ENCODE measurements around the gene TRIM7. TPM values are rescaled to one million over a fixed set of nuclear protein-coding genes. Genes with fewer than 3 reads are reported as not detected.

The TRIM7 gene
- total and polyA plus RNA-seq, 9 donors: 0.34 to 2.9 (median 0.82) TPM

DNA sequence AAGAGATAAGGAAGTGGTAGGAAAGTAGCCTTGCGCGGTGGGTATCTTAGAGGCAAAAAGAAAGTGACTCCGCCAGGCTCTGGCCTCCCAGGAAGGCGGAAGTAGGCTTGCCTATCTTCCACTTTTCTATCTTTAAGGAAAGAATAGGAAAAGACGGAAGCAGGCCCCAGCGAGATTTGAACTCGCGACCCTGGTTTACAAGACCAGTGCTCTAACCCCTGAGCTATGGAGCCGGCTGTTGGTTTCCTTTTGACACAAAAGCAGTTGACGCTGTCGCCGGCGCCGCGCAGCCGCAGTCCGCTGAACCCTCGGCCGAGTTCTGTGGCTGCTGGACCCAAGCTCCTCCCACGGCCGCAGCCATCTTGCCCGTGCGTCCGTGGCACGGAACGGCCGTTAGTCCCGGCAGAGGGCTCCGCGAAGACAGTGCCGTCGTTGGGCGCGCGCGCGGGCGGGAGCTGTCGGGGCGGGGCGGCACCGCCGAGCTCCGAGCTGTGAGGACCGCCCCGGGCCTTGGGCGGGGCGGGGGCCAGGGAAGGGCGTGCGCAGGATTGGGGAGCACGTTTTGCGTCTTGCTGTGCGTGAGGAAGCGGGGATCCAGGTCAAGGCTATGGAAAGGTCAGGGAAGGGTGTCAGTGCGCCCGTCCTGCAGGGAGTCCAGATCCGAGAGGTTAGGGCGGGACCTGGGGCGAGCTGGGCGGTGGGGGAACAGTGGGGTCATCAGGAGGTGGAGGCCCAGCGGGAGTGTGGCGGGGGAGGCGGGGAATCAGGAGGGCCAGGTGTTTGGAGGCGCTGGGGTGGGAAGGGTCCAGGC lies 13.3 kb downstream of the TRIM7 start:
- H3K36me3 ChIP-seq: no peaks in the 10 kb centered on the region
- peak; percentile 84 for TF ChIP-seq POLR2A (IDR thresholded peaks at IDR 0.05)
- no peak for TF ChIP-seq EP300 (IDR thresholded peaks at IDR 0.05)
- TF ChIP-seq, protein P1, sequence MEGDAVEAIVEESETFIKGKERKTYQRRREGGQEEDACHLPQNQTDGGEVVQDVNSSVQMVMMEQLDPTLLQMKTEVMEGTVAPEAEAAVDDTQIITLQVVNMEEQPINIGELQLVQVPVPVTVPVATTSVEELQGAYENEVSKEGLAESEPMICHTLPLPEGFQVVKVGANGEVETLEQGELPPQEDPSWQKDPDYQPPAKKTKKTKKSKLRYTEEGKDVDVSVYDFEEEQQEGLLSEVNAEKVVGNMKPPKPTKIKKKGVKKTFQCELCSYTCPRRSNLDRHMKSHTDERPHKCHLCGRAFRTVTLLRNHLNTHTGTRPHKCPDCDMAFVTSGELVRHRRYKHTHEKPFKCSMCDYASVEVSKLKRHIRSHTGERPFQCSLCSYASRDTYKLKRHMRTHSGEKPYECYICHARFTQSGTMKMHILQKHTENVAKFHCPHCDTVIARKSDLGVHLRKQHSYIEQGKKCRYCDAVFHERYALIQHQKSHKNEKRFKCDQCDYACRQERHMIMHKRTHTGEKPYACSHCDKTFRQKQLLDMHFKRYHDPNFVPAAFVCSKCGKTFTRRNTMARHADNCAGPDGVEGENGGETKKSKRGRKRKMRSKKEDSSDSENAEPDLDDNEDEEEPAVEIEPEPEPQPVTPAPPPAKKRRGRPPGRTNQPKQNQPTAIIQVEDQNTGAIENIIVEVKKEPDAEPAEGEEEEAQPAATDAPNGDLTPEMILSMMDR (IDR thresholded peaks at IDR 0.05): peak in 1 of 3 donors; percentile 17
- no peaks in the 10 kb centered on the region for H3K27me3 ChIP-seq
- intact Hi-C loops (cut with DNase I): loop anchor here in 1 of 4 donors (2.0 kb wide), 1 partner anchor 25 kb away; no protein-coding TSS in a partner anchor
- peak overlapping the region; percentile 79 for H3K4me3 ChIP-seq
- 0 to 1% (median 1%) methylated on average over 52 to 64 of the region's 64 CpGs for WGBS, 3 donors
- H3K4me1 ChIP-seq (ENCODE audit: insufficient read depth): peaks cover 8% of the 10 kb centered on the region
- H3K27ac ChIP-seq: peak overlapping the region; percentile 75 to 91
- no peaks in the 10 kb centered on the region for H3K9me3 ChIP-seq
- DNase-seq: peak; percentile 93 to 99 (median 97)

DNA sequence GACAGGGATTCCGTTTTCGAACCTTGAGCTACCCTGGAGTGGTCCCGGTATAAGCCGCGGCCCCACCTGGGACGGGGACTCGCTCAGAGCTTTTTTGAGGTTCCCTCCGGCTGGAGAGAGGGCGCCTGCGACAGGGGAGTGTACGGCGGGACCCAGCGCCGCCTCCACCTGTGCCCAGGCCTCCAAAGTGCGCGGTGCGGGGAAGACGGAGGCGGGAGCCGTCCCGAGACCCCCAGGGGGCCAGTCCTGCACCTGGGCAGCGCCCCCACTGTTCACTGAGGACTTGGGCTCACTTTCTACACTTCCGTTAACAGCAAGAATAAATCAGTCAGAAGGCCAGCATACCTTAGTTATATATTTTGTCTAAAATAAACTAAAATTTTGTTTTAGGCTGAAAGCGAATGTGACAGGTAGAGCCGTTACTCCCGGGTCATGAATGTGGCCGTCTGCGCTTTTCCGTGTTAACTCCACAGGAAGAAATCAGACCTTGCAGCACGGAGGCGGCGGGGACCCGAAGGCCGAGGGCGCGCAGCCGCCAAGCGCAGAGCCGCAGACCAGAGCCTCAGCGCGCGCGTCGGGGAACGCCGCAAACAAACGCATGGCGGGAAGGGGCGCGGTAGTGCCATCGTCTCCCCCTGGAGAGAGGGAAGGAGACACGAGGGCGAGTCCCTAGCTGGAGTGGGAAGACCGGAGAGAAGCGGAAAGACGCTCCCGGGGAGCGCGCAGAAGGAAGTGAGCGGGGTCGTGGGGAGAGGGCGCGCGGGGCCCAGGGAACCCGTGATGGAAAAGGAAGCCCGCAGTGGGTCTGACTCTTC lies 14.1 kb downstream of the TRIM7 start:
- H3K4me3 ChIP-seq: peak overlapping the region; percentile 79
- H3K27ac ChIP-seq: peak overlapping the region; percentile 65 to 91
- no peaks in the 10 kb centered on the region for H3K27me3 ChIP-seq
- peak; percentile 40 to 70 (median 47) for DNase-seq
- no peaks in the 10 kb centered on the region for H3K36me3 ChIP-seq
- WGBS, 3 donors: 0 to 1% (median 0%) methylated on average over 66 of the region's 66 CpGs
- intact Hi-C loops (cut with DNase I): loop anchor here in 1 of 4 donors (2.0 kb wide), 1 partner anchor 26 kb away; no protein-coding TSS in a partner anchor
- no peak for TF ChIP-seq EP300 (IDR thresholded peaks at IDR 0.05)
- no peak for TF ChIP-seq POLR2A (IDR thresholded peaks at IDR 0.05)
- TF ChIP-seq, protein P1 (IDR thresholded peaks at IDR 0.05): no peak
- H3K9me3 ChIP-seq: no peaks in the 10 kb centered on the region
- H3K4me1 ChIP-seq (ENCODE audit: insufficient read depth): peaks cover 8% of the 10 kb centered on the region

DNA sequence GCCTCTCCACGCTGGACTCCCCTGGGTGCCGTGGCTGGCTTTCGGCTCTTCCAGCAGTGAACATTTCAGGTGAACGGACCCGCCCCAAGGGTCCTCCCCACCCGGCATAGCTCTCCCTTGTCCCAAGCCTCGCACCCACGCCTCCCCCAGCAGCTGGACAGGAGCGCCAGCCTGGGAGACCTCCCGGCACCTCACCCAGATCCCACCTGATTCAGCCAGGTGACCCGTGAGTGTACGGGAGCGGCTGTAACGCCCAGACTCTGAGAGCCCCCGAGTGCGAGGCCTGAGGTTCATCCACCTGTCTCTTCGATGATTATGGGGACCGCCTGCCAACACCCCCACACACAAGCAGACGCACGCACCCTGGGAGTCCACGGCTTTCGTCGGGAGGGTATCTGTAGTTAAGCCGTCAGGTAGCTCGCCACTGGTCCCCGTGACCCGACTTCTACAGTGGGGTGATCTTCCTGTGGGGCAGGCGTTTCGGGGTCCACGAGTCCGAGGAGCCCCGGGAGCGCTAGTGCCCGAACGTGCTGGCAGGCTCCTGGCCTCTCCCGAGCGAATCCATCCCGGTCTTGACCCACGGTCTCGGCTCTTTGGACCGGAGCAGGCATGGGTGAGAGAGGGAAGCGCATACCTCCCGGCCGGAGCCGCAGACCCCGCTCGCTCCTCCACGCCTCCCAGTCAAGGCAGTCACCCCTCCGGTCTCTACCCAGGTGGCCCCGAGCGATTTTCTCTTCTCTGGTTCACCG lies 14.9 kb downstream of the TRIM7 start:
- Histone ChIP-seq H3K27ac (peak overlapping the region; percentile 27 to 91), H3K27me3 (no peaks in the 10 kb centered on the region), H3K4me3 (peak overlapping the region; percentile 79), H3K9me3 (no peaks in the 10 kb centered on the region), H3K4me1 (ENCODE audit: insufficient read depth) (peaks cover 8% of the 10 kb centered on the region), H3K36me3 (no peaks in the 10 kb centered on the region)
- 0 to 1% (median 1%) methylated on average over 44 to 52 of the region's 52 CpGs for WGBS, 3 donors
- no peak for TF ChIP-seq EP300 (IDR thresholded peaks at IDR 0.05)
- TF ChIP-seq, protein P1 (IDR thresholded peaks at IDR 0.05): no peak
- TF ChIP-seq POLR2A (IDR thresholded peaks at IDR 0.05): no peak
- intact Hi-C loops (cut with DNase I): loop anchor here in 3 of 4 donors (1.0 to 10.0 kb wide), 5 partner anchors 27 to 405 kb away; partner anchors contain the start of genes TRIM41 (in 1 of the 3) and TRIM52 (in 1 of the 3)
- DNase-seq: peak; percentile 30 to 64 (median 53)
